Measurements from ENCODE around the gene RTP1.

DNA sequence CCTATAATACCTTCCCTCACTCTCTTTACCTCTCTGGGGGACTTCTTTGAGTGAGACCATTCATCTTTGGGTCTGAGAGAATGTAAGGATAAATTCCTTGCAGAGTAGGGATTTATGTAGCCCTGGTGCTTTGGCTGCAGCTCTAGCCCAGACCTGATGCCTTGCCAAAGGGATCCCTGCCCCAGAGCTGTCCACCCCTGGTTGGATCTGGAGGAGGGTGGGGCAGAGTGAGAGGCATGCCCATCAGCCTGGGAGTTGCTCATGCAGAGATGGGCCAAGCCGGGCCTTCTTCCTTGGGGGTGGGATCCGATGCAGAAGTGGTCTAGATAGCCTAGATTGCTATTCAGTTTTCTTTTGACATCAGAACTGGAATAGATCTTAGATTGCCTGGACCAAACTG lies 31.5 kb downstream of the RTP1 start:
- TF ChIP-seq, protein P1, sequence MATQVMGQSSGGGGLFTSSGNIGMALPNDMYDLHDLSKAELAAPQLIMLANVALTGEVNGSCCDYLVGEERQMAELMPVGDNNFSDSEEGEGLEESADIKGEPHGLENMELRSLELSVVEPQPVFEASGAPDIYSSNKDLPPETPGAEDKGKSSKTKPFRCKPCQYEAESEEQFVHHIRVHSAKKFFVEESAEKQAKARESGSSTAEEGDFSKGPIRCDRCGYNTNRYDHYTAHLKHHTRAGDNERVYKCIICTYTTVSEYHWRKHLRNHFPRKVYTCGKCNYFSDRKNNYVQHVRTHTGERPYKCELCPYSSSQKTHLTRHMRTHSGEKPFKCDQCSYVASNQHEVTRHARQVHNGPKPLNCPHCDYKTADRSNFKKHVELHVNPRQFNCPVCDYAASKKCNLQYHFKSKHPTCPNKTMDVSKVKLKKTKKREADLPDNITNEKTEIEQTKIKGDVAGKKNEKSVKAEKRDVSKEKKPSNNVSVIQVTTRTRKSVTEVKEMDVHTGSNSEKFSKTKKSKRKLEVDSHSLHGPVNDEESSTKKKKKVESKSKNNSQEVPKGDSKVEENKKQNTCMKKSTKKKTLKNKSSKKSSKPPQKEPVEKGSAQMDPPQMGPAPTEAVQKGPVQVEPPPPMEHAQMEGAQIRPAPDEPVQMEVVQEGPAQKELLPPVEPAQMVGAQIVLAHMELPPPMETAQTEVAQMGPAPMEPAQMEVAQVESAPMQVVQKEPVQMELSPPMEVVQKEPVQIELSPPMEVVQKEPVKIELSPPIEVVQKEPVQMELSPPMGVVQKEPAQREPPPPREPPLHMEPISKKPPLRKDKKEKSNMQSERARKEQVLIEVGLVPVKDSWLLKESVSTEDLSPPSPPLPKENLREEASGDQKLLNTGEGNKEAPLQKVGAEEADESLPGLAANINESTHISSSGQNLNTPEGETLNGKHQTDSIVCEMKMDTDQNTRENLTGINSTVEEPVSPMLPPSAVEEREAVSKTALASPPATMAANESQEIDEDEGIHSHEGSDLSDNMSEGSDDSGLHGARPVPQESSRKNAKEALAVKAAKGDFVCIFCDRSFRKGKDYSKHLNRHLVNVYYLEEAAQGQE (IDR thresholded peaks at IDR 0.05; ENCODE audit: low read depth), result no peak
- TF ChIP-seq, protein P2, sequence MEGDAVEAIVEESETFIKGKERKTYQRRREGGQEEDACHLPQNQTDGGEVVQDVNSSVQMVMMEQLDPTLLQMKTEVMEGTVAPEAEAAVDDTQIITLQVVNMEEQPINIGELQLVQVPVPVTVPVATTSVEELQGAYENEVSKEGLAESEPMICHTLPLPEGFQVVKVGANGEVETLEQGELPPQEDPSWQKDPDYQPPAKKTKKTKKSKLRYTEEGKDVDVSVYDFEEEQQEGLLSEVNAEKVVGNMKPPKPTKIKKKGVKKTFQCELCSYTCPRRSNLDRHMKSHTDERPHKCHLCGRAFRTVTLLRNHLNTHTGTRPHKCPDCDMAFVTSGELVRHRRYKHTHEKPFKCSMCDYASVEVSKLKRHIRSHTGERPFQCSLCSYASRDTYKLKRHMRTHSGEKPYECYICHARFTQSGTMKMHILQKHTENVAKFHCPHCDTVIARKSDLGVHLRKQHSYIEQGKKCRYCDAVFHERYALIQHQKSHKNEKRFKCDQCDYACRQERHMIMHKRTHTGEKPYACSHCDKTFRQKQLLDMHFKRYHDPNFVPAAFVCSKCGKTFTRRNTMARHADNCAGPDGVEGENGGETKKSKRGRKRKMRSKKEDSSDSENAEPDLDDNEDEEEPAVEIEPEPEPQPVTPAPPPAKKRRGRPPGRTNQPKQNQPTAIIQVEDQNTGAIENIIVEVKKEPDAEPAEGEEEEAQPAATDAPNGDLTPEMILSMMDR (IDR thresholded peaks at IDR 0.05 in 2 of 3, conservative IDR thresholded peaks at IDR 0.05 in 1 of 3; ENCODE audit: borderline replicate concordance in 1 of 3, insufficient read depth in 1 of 3, low read depth in 2 of 3, low read length in 2 of 3), result no peak
- TF ChIP-seq POLR2A (IDR thresholded peaks at IDR 0.05; ENCODE audit: borderline replicate concordance, extremely low read depth, insufficient read depth, insufficient read length) (no peak), EZH2 (IDR thresholded peaks at IDR 0.05) (no peak), CEBPB (IDR thresholded peaks at IDR 0.05; ENCODE audit: low read depth) (no peak), YY1 (IDR thresholded peaks at IDR 0.05; ENCODE audit: extremely low read depth, insufficient replicate concordance, low read depth, low read length) (no peak), FOSL1 (IDR thresholded peaks at IDR 0.05; ENCODE audit: low read depth) (no peak), RAD21 (IDR thresholded peaks at IDR 0.05; ENCODE audit: low read depth) (no peak), POLR2AphosphoS5 (IDR thresholded peaks at IDR 0.05; ENCODE audit: low read depth, low read length) (no peak), SP1 (IDR thresholded peaks at IDR 0.05; ENCODE audit: low read depth) (no peak)
- TF ChIP-seq, protein P3, sequence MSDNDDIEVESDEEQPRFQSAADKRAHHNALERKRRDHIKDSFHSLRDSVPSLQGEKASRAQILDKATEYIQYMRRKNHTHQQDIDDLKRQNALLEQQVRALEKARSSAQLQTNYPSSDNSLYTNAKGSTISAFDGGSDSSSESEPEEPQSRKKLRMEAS (IDR thresholded peaks at IDR 0.05), result no peak
- TF ChIP-seq, protein P4, sequence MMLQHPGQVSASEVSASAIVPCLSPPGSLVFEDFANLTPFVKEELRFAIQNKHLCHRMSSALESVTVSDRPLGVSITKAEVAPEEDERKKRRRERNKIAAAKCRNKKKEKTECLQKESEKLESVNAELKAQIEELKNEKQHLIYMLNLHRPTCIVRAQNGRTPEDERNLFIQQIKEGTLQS (IDR thresholded peaks at IDR 0.05), result no peak
- TF ChIP-seq, protein P5, sequence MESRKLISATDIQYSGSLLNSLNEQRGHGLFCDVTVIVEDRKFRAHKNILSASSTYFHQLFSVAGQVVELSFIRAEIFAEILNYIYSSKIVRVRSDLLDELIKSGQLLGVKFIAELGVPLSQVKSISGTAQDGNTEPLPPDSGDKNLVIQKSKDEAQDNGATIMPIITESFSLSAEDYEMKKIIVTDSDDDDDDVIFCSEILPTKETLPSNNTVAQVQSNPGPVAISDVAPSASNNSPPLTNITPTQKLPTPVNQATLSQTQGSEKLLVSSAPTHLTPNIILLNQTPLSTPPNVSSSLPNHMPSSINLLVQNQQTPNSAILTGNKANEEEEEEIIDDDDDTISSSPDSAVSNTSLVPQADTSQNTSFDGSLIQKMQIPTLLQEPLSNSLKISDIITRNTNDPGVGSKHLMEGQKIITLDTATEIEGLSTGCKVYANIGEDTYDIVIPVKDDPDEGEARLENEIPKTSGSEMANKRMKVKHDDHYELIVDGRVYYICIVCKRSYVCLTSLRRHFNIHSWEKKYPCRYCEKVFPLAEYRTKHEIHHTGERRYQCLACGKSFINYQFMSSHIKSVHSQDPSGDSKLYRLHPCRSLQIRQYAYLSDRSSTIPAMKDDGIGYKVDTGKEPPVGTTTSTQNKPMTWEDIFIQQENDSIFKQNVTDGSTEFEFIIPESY (IDR thresholded peaks at IDR 0.05; ENCODE audit: extremely low read depth, insufficient replicate concordance, low read length), result no peak
